DOHH2 (cell line): ENCODE data around the gene NR3C2.

ENCODE experiments used
- H3F3A ChIP-seq: fragments of 200-600 bp; sonication (generic), shearing (Covaris generic); 2 replicates; pipeline ENCODE4 v1.6.0; 2016; ENCODE audit warnings: antibody characterized with exemption, mild to moderate bottlenecking; ENCODE audit not compliant: control insufficient read depth, insufficient read depth
- H3K27ac ChIP-seq: fragments of 200-600 bp; sonication (generic); 2 replicates; pipeline ENCODE4 v1.5.1; 2014; ENCODE audit warnings: low read depth, mild to moderate bottlenecking, low read length, moderate library complexity
- H3K27me3 ChIP-seq: fragments of 200-600 bp; sonication (generic); 2 replicates; pipeline ENCODE4 v1.6.1; 2014; ENCODE audit warnings: mild to moderate bottlenecking, low read length, mixed read lengths; ENCODE audit not compliant: control insufficient read depth
- H3K36me3 ChIP-seq: fragments of 200-600 bp; sonication (generic); 2 replicates; pipeline ENCODE4 v1.6.1; 2014; ENCODE audit warnings: mild to moderate bottlenecking, low read length, moderate library complexity, mixed read lengths; ENCODE audit not compliant: control insufficient read depth
- H3K4me1 ChIP-seq: fragments of 200-600 bp; sonication (generic); 2 replicates; pipeline ENCODE4 v1.6.1; 2014; ENCODE audit warnings: mild to moderate bottlenecking, low read length, mixed read lengths; ENCODE audit not compliant: control insufficient read depth
- H3K4me2 ChIP-seq: fragments of 200-600 bp; sonication (generic); 2 replicates; pipeline ENCODE4 v1.6.0; 2014; ENCODE audit warnings: mild to moderate bottlenecking, low read length, moderate library complexity
- H3K4me3 ChIP-seq: fragments of 200-600 bp; sonication (generic); 2 replicates; pipeline ENCODE4 v1.5.1; 2014; ENCODE audit warnings: mild to moderate bottlenecking, low read length, mixed read lengths
- H3K79me2 ChIP-seq: fragments of 200-600 bp; sonication (generic); 2 replicates; pipeline ENCODE4 v1.6.1; 2014; ENCODE audit warnings: mild to moderate bottlenecking, low read length, mixed read lengths; ENCODE audit not compliant: control insufficient read depth
- H3K9me2 ChIP-seq: fragments of 200-600 bp; sonication (generic); replicated peaks from 2 replicates; pipeline ENCODE4 v1.6.1; 2014; ENCODE audit warnings: mild to moderate bottlenecking, low read length, mixed read lengths; ENCODE audit not compliant: control insufficient read depth
- H3K9me3 ChIP-seq: fragments of 200-600 bp; sonication (generic); 2 replicates; pipeline ENCODE4 v1.6.1; 2014; ENCODE audit warnings: antibody characterized with exemption, low read length, mixed read lengths; ENCODE audit not compliant: control insufficient read depth, insufficient read depth
- H4K20me1 ChIP-seq: fragments of 200-600 bp; sonication (generic); 2 replicates; pipeline ENCODE4 v1.6.0; 2014; ENCODE audit warnings: low read depth, mild to moderate bottlenecking, antibody characterized with exemption, low read length, moderate library complexity; ENCODE audit not compliant: control insufficient read depth, insufficient read depth
- EZH2phosphoT487 ChIP-seq: fragments of 200-600 bp; sonication (generic); IDR thresholded peaks from 2 replicates; pipeline ENCODE4 v1.6.1; 2017; ENCODE audit warnings: borderline replicate concordance, mild to moderate bottlenecking, antibody characterized with exemption, low read length, moderate library complexity, mixed read lengths
- TF ChIP-seq, protein P1 (sequence below): fragments of 200-600 bp; sonication (generic); IDR thresholded peaks from one replicate; pipeline ENCODE4 v1.5.1; 2014; ENCODE audit warnings: antibody characterized with exemption, mild to moderate bottlenecking, low read depth, low read length; ENCODE audit not compliant: poor library complexity, severe bottlenecking

NR3C2 gene

DNA sequence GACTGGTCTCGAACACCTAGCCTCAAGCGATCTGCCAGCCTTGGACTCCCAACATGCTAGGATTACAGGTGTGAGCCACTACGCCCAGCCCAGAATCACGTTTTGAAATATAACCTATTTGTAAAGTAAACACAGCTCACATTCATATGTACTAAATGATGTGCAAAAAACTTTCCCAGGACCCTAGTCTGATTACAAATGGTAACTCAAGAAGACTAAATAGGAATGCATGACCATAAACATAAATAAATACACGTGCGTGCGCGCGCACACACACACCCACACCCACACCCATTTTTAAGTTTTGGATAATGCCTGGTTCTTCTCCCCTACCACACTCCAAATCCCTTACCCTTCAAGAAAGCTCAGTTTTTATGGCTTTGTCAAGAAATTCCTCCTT lies 163.9 kb downstream of the NR3C2 start:
- Histone ChIP-seq H3K36me3 (no peaks in the 10 kb centered on the region), H3K79me2 (no peaks in the 10 kb centered on the region), H3K4me3 (no peak overlapping the region), H3K9me2 (no peaks in the 10 kb centered on the region), H3K27me3 (no peaks in the 10 kb centered on the region), H3K4me2 (no peak overlapping the region), H4K20me1 (no peaks in the 10 kb centered on the region), H3K9me3 (no peaks in the 10 kb centered on the region), H3F3A (no peaks in the 10 kb centered on the region), H3K27ac (no peak overlapping the region), H3K4me1 (no peaks in the 10 kb centered on the region)
- no peak for TF ChIP-seq EZH2phosphoT487
- TF ChIP-seq, protein P1, sequence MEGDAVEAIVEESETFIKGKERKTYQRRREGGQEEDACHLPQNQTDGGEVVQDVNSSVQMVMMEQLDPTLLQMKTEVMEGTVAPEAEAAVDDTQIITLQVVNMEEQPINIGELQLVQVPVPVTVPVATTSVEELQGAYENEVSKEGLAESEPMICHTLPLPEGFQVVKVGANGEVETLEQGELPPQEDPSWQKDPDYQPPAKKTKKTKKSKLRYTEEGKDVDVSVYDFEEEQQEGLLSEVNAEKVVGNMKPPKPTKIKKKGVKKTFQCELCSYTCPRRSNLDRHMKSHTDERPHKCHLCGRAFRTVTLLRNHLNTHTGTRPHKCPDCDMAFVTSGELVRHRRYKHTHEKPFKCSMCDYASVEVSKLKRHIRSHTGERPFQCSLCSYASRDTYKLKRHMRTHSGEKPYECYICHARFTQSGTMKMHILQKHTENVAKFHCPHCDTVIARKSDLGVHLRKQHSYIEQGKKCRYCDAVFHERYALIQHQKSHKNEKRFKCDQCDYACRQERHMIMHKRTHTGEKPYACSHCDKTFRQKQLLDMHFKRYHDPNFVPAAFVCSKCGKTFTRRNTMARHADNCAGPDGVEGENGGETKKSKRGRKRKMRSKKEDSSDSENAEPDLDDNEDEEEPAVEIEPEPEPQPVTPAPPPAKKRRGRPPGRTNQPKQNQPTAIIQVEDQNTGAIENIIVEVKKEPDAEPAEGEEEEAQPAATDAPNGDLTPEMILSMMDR: no peak

DNA sequence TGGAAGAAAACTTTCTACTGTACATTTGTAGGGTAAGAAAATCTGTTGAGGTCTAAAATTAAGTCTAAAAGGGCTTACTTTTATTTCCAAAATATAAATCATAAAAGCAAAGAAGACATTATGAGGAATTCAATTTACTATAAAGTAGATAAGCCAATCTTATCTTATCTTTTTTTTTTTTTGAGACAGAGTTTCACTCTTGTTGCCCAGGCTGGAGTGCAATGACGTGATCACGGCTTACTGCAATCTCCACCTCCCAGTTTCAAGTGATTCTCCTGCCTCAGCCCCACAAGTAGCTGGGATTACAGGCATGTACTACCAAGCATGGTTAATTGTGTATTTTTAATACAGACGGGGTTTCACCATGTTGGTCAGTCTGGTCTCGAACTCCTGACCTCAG lies 166.9 kb downstream of the NR3C2 start:
- H3K9me2 ChIP-seq: no peaks in the 10 kb centered on the region
- no peak overlapping the region for H3K27ac ChIP-seq
- no peaks in the 10 kb centered on the region for H3F3A ChIP-seq
- no peak for TF ChIP-seq EZH2phosphoT487
- TF ChIP-seq, protein P1: no peak
- no peaks in the 10 kb centered on the region for H3K27me3 ChIP-seq
- no peaks in the 10 kb centered on the region for H3K36me3 ChIP-seq
- H3K9me3 ChIP-seq: no peaks in the 10 kb centered on the region
- H3K4me2 ChIP-seq: no peak overlapping the region
- no peaks in the 10 kb centered on the region for H3K79me2 ChIP-seq
- no peak overlapping the region for H3K4me3 ChIP-seq
- no peaks in the 10 kb centered on the region for H4K20me1 ChIP-seq
- H3K4me1 ChIP-seq: no peaks in the 10 kb centered on the region

DNA sequence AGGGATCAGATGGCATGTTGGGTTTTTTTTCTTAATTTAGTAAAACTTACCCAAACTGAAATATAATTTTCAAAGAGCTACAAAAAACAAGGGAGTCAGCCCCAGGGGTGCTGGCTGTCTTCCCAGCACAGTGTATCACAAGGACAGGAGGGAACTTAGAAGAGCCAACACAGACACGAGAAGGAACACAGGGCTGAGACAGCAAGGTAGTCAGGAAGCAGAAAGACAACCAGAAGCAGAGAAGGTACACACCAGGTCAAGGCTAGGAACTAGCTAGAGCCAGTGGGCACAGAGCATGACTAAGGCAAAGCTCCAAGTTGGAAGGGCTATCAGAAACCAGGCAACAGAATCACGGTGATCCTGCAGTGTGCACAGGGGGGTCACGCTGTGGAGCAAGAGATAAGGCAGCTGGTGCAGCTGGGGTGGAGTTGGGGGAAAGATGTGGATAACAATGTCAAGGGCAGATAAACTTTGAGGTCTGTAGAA lies 168.7 kb downstream of the NR3C2 start:
- Histone ChIP-seq H4K20me1 (no peaks in the 10 kb centered on the region), H3K9me3 (no peaks in the 10 kb centered on the region), H3K36me3 (no peaks in the 10 kb centered on the region), H3K79me2 (no peaks in the 10 kb centered on the region), H3K4me2 (no peak overlapping the region), H3F3A (no peaks in the 10 kb centered on the region), H3K27ac (no peak overlapping the region), H3K4me1 (no peaks in the 10 kb centered on the region), H3K4me3 (no peak overlapping the region), H3K9me2 (no peaks in the 10 kb centered on the region), H3K27me3 (no peaks in the 10 kb centered on the region)
- TF ChIP-seq EZH2phosphoT487: no peak
- TF ChIP-seq, protein P1: no peak
